Activated CD4-positive, alpha-beta T cell treated with anti-CD3 and anti-CD28 coated beads, Interleukin-2, amount 10 ng/mL, durations not matched to agents 24 days and 14 days (primary cell): ENCODE measurements around the gene NR4A3. TPM values are rescaled to one million over a fixed set of nuclear protein-coding genes. Genes with fewer than 3 reads are reported as not detected.
"Not testable (repeated sequence)": the region's sequence is repeated elsewhere in the genome, so short reads cannot be mapped to it uniquely, and the experiment has no call there.

Source experiments
- DNase-seq: peaks from one replicate; pipeline ENCODE4 v3.0.0; 2022
- H3K27ac Mint-ChIP-seq: one replicate; pipeline ENCODE4 v1.8.0; 2022; ENCODE audit warnings: mild to moderate bottlenecking, mixed read lengths
- H3K27me3 Mint-ChIP-seq: one replicate; pipeline ENCODE4 v1.8.0; 2022; ENCODE audit warnings: mixed read lengths
- H3K36me3 Mint-ChIP-seq: one replicate; pipeline ENCODE4 v1.8.0; 2022; ENCODE audit warnings: low read depth, mild to moderate bottlenecking, mixed read lengths
- H3K4me1 Mint-ChIP-seq: one replicate; pipeline ENCODE4 v1.8.0; 2021; ENCODE audit warnings: mixed read lengths
- H3K4me3 Mint-ChIP-seq: one replicate; pipeline ENCODE4 v1.8.0; 2022; ENCODE audit warnings: mild to moderate bottlenecking, moderate library complexity, mixed read lengths
- H3K9me3 Mint-ChIP-seq: one replicate; pipeline ENCODE4 v1.8.0; 2021; ENCODE audit warnings: mixed read lengths
- intact Hi-C: fragments of 100-400 bp; cut with micrococcal nuclease; formaldehyde crosslinking; loops from one replicate; pipeline ENCODE4 v1.15.1; 2023
- total RNA-seq: library from RNA; stranded (reverse); gene quantifications from 2 replicates; pipeline ENCODE4 v1.2.3, GENCODE V29; 2022

Gene NR4A3
- 51.1 and 52.8 TPM in 2 replicates for total RNA-seq

GRCh38 chr9:99821396-99822108 lies at the start of gene NR4A3:
TSS of gene NR4A3 (plus strand) at chr9:99821885. CDS start at chr9:99828043, 6,158 bp downstream.
- intact Hi-C loops, result loop anchor here (2.0 to 10.0 kb wide), 8 partner anchors 47 to 1837 kb away; partner anchors contain the start of genes ANP32B, ERP44, INVS and STX17
- H3K4me3 Mint-ChIP-seq, result peak within 1 kb of the TSS; percentile 99
- peak; percentile 96 for DNase-seq
- peaks cover 31% of the 10 kb centered on the region for H3K36me3 Mint-ChIP-seq
- H3K27me3 Mint-ChIP-seq, result peaks cover 18% of the 10 kb centered on the region
- H3K9me3 Mint-ChIP-seq, result no peaks in the 10 kb centered on the region
- peak within 1 kb of the TSS; percentile 96 for H3K27ac Mint-ChIP-seq
- peaks cover 55% of the 10 kb centered on the region for H3K4me1 Mint-ChIP-seq

GRCh38 chr9:99773468-99774138 lies 48.1 kb upstream of the NR4A3 start:
- intact Hi-C loops, result no loop called here
- H3K4me3 Mint-ChIP-seq, result no peak overlapping the region
- no peaks in the 10 kb centered on the region for H3K36me3 Mint-ChIP-seq
- peaks cover 1% of the 10 kb centered on the region for H3K4me1 Mint-ChIP-seq
- H3K27ac Mint-ChIP-seq, result no peak overlapping the region
- DNase-seq, result peak; percentile 14
- H3K27me3 Mint-ChIP-seq, result peaks cover 33% of the 10 kb centered on the region
- no peaks in the 10 kb centered on the region for H3K9me3 Mint-ChIP-seq

GRCh38 chr9:99778308-99778707 lies 43.4 kb upstream of the NR4A3 start:
- peaks cover 8% of the 10 kb centered on the region for H3K9me3 Mint-ChIP-seq
- DNase-seq, result peak; percentile 48
- no peaks in the 10 kb centered on the region for H3K36me3 Mint-ChIP-seq
- H3K27me3 Mint-ChIP-seq, result peaks cover 16% of the 10 kb centered on the region
- intact Hi-C loops, result no loop called here
- no peak overlapping the region for H3K4me3 Mint-ChIP-seq
- H3K27ac Mint-ChIP-seq, result no peak overlapping the region
- peaks cover 6% of the 10 kb centered on the region for H3K4me1 Mint-ChIP-seq

GRCh38 chr9:99778836-99779235 lies 42.8 kb upstream of the NR4A3 start:
- DNase-seq, result peak; percentile 34
- intact Hi-C loops, result no loop called here
- Mint-ChIP-seq H3K4me3 (no peak overlapping the region), H3K27ac (no peak overlapping the region), H3K36me3 (no peaks in the 10 kb centered on the region), H3K4me1 (peaks cover 6% of the 10 kb centered on the region), H3K9me3 (peaks cover 9% of the 10 kb centered on the region), H3K27me3 (peaks cover 14% of the 10 kb centered on the region)

GRCh38 chr9:99779277-99779676 lies 42.4 kb upstream of the NR4A3 start:
- H3K4me1 Mint-ChIP-seq, result peaks cover 6% of the 10 kb centered on the region
- H3K27me3 Mint-ChIP-seq, result peaks cover 15% of the 10 kb centered on the region
- intact Hi-C loops, result no loop called here
- peaks cover 9% of the 10 kb centered on the region for H3K9me3 Mint-ChIP-seq
- H3K4me3 Mint-ChIP-seq, result no peak overlapping the region
- H3K27ac Mint-ChIP-seq, result no peak overlapping the region
- no peaks in the 10 kb centered on the region for H3K36me3 Mint-ChIP-seq
- peak; percentile 44 for DNase-seq

GRCh38 chr9:99782349-99782748 lies 39.3 kb upstream of the NR4A3 start:
- peak; percentile 31 for DNase-seq
- H3K4me1 Mint-ChIP-seq, H3K36me3 Mint-ChIP-seq, H3K27ac Mint-ChIP-seq, intact Hi-C loops, H3K4me3 Mint-ChIP-seq, H3K9me3 Mint-ChIP-seq: not testable (repeated sequence)
- peaks cover 29% of the 10 kb centered on the region for H3K27me3 Mint-ChIP-seq

GRCh38 chr9:99782962-99783718 lies 38.5 kb upstream of the NR4A3 start:
- H3K36me3 Mint-ChIP-seq, result no peaks in the 10 kb centered on the region
- H3K9me3 Mint-ChIP-seq, result peaks cover 9% of the 10 kb centered on the region
- intact Hi-C loops, result no loop called here
- DNase-seq, result peak; percentile 33
- peaks cover 6% of the 10 kb centered on the region for H3K4me1 Mint-ChIP-seq
- peaks cover 31% of the 10 kb centered on the region for H3K27me3 Mint-ChIP-seq
- H3K27ac Mint-ChIP-seq, result no peak overlapping the region
- H3K4me3 Mint-ChIP-seq, result no peak overlapping the region

GRCh38 chr9:99783799-99784198 lies 37.9 kb upstream of the NR4A3 start:
- H3K4me3 Mint-ChIP-seq, result no peak overlapping the region
- peak; percentile 26 for DNase-seq
- H3K27ac Mint-ChIP-seq, result no peak overlapping the region
- intact Hi-C loops, result no loop called here
- H3K4me1 Mint-ChIP-seq, result peaks cover 3% of the 10 kb centered on the region
- H3K9me3 Mint-ChIP-seq, result peaks cover 9% of the 10 kb centered on the region
- peaks cover 32% of the 10 kb centered on the region for H3K27me3 Mint-ChIP-seq
- H3K36me3 Mint-ChIP-seq, result no peaks in the 10 kb centered on the region

GRCh38 chr9:99785010-99785590 lies 36.6 kb upstream of the NR4A3 start:
- Mint-ChIP-seq H3K4me1 (no peaks in the 10 kb centered on the region), H3K27me3 (peaks cover 41% of the 10 kb centered on the region), H3K36me3 (no peaks in the 10 kb centered on the region), H3K4me3 (no peak overlapping the region), H3K27ac (no peak overlapping the region), H3K9me3 (peaks cover 9% of the 10 kb centered on the region)
- peak; percentile 34 for DNase-seq
- intact Hi-C loops, result no loop called here

- Mint-ChIP-seq H3K27ac (no peak overlapping the region), H3K27me3 (peaks cover 45% of the 10 kb centered on the region), H3K4me3 (no peak overlapping the region), H3K36me3 (no peaks in the 10 kb centered on the region), H3K4me1 (no peaks in the 10 kb centered on the region), H3K9me3 (peaks cover 6% of the 10 kb centered on the region)
- intact Hi-C loops, result no loop called here
- DNase-seq, result no peak
Measured at GRCh38 chr9:99787556-99787955, 34.1 kb upstream of the NR4A3 start.

- no peak for DNase-seq
- H3K9me3 Mint-ChIP-seq, result peaks cover 4% of the 10 kb centered on the region
- H3K27ac Mint-ChIP-seq, result no peak overlapping the region
- H3K4me1 Mint-ChIP-seq, result no peaks in the 10 kb centered on the region
- intact Hi-C loops, result no loop called here
- peaks cover 42% of the 10 kb centered on the region for H3K27me3 Mint-ChIP-seq
- no peaks in the 10 kb centered on the region for H3K36me3 Mint-ChIP-seq
- H3K4me3 Mint-ChIP-seq, result no peak overlapping the region
Measured at GRCh38 chr9:99793528-99793927, 28.2 kb upstream of the NR4A3 start.

- Mint-ChIP-seq H3K27me3 (peaks cover 38% of the 10 kb centered on the region), H3K4me1 (no peaks in the 10 kb centered on the region), H3K27ac (no peak overlapping the region), H3K36me3 (no peaks in the 10 kb centered on the region), H3K4me3 (no peak overlapping the region), H3K9me3 (peaks cover 4% of the 10 kb centered on the region)
- DNase-seq, result no peak
- intact Hi-C loops, result no loop called here
Measured at GRCh38 chr9:99796231-99796630, 25.5 kb upstream of the NR4A3 start.

- H3K36me3 Mint-ChIP-seq, result no peaks in the 10 kb centered on the region
- H3K4me3 Mint-ChIP-seq, result no peak overlapping the region
- peaks cover 26% of the 10 kb centered on the region for H3K27me3 Mint-ChIP-seq
- H3K9me3 Mint-ChIP-seq, result no peaks in the 10 kb centered on the region
- H3K4me1 Mint-ChIP-seq, result no peaks in the 10 kb centered on the region
- no peak for DNase-seq
- H3K27ac Mint-ChIP-seq, result no peak overlapping the region
- intact Hi-C loops, result loop anchor here (10.0 kb wide), 1 partner anchor 793 kb away; no protein-coding TSS in a partner anchor
Measured at GRCh38 chr9:99801775-99802174, 19.9 kb upstream of the NR4A3 start.
